Measurements from ENCODE around the gene C10orf90.

The C10orf90 gene

GRCh38 chr10:126689461-126689994 lies 19.0 kb upstream of the C10orf90 start:
- Histone ChIP-seq H4K20me1 (ENCODE audit: insufficient read depth, low read length, poor library complexity, severe bottlenecking) (no peaks in the 10 kb centered on the region), H3K9me2 (replicated peaks; ENCODE audit: low read depth, low read length) (no peaks in the 10 kb centered on the region), H3K9ac (ENCODE audit: low read depth, low read length, poor library complexity, severe bottlenecking) (no peak overlapping the region), H3K79me2 (ENCODE audit: insufficient read depth, low read length) (no peaks in the 10 kb centered on the region), H2AFZ (ENCODE audit: low read length) (no peak overlapping the region), H3K27me3 (ENCODE audit: insufficient read depth, low read length, poor library complexity, severe bottlenecking) (no peaks in the 10 kb centered on the region), H3K9me3 (ENCODE audit: insufficient read depth, low read depth, low read length) (peaks cover 2% of the 10 kb centered on the region; the same call in 1 of the 2 replicates), H3K36me3 (ENCODE audit: insufficient read depth, low read length) (no peaks in the 10 kb centered on the region), H3F3A (ENCODE audit: low read depth) (no peaks in the 10 kb centered on the region), H3K4me3 (ENCODE audit: low read length, poor library complexity, severe bottlenecking) (no peak overlapping the region), H3K4me1 (ENCODE audit: insufficient read depth, low read length, poor library complexity, severe bottlenecking) (no peaks in the 10 kb centered on the region), H3K4me2 (ENCODE audit: low read depth, low read length, poor library complexity, severe bottlenecking) (no peak overlapping the region)
- TF ChIP-seq CTCF (conservative IDR thresholded peaks at IDR 0.05; ENCODE audit: low read length) (no peak), EZH2phosphoT487 (IDR thresholded peaks at IDR 0.05; ENCODE audit: borderline replicate concordance) (no peak)

GRCh38 chr10:126687121-126687606 lies 16.7 kb upstream of the C10orf90 start:
- no peaks in the 10 kb centered on the region for H3F3A ChIP-seq (ENCODE audit: low read depth)
- no peaks in the 10 kb centered on the region for H3K9me2 ChIP-seq (replicated peaks; ENCODE audit: low read depth, low read length)
- no peaks in the 10 kb centered on the region for H3K27me3 ChIP-seq (ENCODE audit: insufficient read depth, low read length, poor library complexity, severe bottlenecking)
- peaks cover 5% of the 10 kb centered on the region; the same call in 1 of the 2 replicates for H3K9me3 ChIP-seq (ENCODE audit: insufficient read depth, low read depth, low read length)
- H3K79me2 ChIP-seq (ENCODE audit: insufficient read depth, low read length), result no peaks in the 10 kb centered on the region
- H4K20me1 ChIP-seq (ENCODE audit: insufficient read depth, low read length, poor library complexity, severe bottlenecking), result no peaks in the 10 kb centered on the region
- H3K4me1 ChIP-seq (ENCODE audit: insufficient read depth, low read length, poor library complexity, severe bottlenecking), result no peaks in the 10 kb centered on the region
- TF ChIP-seq CTCF (conservative IDR thresholded peaks at IDR 0.05; ENCODE audit: low read length) (no peak), EZH2phosphoT487 (IDR thresholded peaks at IDR 0.05; ENCODE audit: borderline replicate concordance) (no peak)
- no peak overlapping the region for H3K9ac ChIP-seq (ENCODE audit: low read depth, low read length, poor library complexity, severe bottlenecking)
- no peak overlapping the region for H2AFZ ChIP-seq (ENCODE audit: low read length)
- H3K36me3 ChIP-seq (ENCODE audit: insufficient read depth, low read length), result no peaks in the 10 kb centered on the region
- no peak overlapping the region for H3K4me3 ChIP-seq (ENCODE audit: low read length, poor library complexity, severe bottlenecking)
- no peak overlapping the region for H3K4me2 ChIP-seq (ENCODE audit: low read depth, low read length, poor library complexity, severe bottlenecking)

- Histone ChIP-seq H3K4me2 (ENCODE audit: low read depth, low read length, poor library complexity, severe bottlenecking) (no peak overlapping the region), H2AFZ (ENCODE audit: low read length) (no peak overlapping the region), H3K36me3 (ENCODE audit: insufficient read depth, low read length) (no peaks in the 10 kb centered on the region), H3K79me2 (ENCODE audit: insufficient read depth, low read length) (no peaks in the 10 kb centered on the region), H4K20me1 (ENCODE audit: insufficient read depth, low read length, poor library complexity, severe bottlenecking) (no peaks in the 10 kb centered on the region), H3F3A (ENCODE audit: low read depth) (no peaks in the 10 kb centered on the region), H3K27me3 (ENCODE audit: insufficient read depth, low read length, poor library complexity, severe bottlenecking) (no peaks in the 10 kb centered on the region), H3K9me3 (ENCODE audit: insufficient read depth, low read depth, low read length) (peaks cover 5% of the 10 kb centered on the region; the same call in 1 of the 2 replicates), H3K4me3 (ENCODE audit: low read length, poor library complexity, severe bottlenecking) (no peak overlapping the region), H3K9ac (ENCODE audit: low read depth, low read length, poor library complexity, severe bottlenecking) (no peak overlapping the region), H3K4me1 (ENCODE audit: insufficient read depth, low read length, poor library complexity, severe bottlenecking) (no peaks in the 10 kb centered on the region), H3K9me2 (replicated peaks; ENCODE audit: low read depth, low read length) (no peaks in the 10 kb centered on the region)
- TF ChIP-seq CTCF (conservative IDR thresholded peaks at IDR 0.05; ENCODE audit: low read length), result no peak
- no peak for TF ChIP-seq EZH2phosphoT487 (IDR thresholded peaks at IDR 0.05; ENCODE audit: borderline replicate concordance)
These were observed 16.2 kb upstream of the C10orf90 start for GRCh38 chr10:126686719-126687118.
